DMS79 (cell line): Measurements from ENCODE around the gene UNK.

Experiments
- DNase-seq: peaks from one replicate; lab custom pipeline; 2025; lab: John Stamatoyannopoulos, UW

The UNK gene, protein sequence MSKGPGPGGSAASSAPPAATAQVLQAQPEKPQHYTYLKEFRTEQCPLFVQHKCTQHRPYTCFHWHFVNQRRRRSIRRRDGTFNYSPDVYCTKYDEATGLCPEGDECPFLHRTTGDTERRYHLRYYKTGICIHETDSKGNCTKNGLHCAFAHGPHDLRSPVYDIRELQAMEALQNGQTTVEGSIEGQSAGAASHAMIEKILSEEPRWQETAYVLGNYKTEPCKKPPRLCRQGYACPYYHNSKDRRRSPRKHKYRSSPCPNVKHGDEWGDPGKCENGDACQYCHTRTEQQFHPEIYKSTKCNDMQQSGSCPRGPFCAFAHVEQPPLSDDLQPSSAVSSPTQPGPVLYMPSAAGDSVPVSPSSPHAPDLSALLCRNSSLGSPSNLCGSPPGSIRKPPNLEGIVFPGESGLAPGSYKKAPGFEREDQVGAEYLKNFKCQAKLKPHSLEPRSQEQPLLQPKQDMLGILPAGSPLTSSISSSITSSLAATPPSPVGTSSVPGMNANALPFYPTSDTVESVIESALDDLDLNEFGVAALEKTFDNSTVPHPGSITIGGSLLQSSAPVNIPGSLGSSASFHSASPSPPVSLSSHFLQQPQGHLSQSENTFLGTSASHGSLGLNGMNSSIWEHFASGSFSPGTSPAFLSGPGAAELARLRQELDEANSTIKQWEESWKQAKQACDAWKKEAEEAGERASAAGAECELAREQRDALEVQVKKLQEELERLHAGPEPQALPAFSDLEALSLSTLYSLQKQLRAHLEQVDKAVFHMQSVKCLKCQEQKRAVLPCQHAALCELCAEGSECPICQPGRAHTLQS

DNA sequence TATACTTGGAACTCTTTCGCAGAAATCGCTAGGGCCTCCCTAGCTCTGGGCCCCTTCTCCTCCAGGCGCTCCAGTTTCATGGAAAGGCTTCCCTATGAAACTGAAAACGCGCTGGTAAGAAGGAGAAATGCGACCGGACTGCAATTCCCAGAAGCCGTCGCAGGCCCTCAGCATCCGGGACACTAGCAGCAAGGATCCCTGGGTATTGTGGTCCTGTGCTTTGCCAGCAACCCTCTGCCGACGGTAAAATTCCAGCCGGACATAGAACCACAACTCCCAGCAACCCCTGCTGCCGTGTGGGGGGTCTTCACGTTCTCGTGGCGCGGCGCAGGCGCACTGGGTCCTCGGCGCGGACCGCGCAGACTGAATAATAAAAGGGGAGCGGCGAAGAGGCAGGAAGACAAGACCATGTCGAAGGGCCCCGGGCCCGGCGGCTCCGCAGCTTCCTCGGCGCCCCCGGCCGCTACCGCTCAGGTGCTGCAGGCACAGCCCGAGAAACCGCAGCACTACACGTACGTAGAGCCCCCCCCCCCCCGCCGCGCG lies at the start of gene UNK:
Gene UNK (plus strand): TSS at position 334 of the 543 bp plus-strand sequence. CDS start 75 bp downstream, at position 409.
- DNase-seq = peak; percentile 95

DNA sequence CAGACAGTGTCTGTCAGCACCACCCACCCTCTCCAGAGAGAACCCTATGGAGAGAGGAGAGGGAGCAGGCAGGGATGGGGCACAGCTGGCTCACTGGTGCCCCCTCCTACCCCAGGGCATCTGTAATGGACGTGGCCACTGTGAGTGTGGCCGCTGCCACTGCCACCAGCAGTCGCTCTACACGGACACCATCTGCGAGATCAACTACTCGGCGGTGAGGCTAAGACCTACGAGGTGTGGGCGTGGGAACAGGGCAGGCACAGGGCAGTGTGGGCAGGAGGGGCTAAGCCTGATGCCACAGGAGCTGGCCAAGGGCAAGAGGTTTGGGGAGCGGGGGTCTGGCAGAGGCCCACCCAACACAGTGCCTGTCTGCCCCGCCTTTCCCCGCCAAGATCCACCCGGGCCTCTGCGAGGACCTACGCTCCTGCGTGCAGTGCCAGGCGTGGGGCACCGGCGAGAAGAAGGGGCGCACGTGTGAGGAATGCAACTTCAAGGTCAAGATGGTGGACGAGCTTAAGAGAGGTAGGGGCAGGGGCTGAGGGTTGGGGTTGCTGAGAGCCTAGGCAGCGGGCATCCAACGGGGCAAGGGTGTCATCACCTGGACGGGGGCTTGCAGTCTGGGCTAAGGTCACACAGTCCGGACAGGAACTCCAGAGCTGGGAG lies 48.3 kb upstream of the UNK start:
- DNase-seq = no peak

DNA sequence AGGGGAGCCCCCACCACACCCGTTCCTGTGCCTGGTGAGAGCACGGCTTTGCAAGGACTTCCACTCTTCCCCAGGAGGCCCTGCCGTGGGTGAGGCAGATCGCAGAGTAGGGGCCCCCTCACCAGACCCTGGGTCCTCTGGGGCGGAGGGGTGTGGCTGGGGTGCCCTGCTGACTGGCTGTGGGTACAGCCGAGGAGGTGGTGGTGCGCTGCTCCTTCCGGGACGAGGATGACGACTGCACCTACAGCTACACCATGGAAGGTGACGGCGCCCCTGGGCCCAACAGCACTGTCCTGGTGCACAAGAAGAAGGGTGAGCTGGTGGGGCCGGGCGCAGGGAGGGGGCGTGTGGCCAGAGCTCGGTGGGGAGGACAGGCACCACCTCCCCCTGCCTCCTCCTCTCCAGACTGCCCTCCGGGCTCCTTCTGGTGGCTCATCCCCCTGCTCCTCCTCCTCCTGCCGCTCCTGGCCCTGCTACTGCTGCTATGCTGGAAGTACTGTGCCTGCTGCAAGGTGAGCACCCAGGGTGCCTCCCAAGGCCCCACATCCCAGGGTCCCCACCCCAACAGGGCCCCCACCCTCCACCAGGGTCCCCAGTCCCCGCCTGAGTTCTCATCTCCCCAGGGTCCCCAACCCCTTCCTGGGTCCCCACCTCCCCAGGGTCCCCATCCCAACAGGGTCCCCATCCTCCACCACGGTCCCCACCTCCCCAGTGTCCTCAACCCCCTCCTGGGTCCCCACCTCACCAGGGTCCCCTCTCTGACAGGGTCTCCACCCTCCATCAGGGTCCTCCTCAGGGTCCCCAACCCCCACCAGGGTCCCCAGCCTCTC lies 47.3 kb upstream of the UNK start:
- DNase-seq = no peak

DNA sequence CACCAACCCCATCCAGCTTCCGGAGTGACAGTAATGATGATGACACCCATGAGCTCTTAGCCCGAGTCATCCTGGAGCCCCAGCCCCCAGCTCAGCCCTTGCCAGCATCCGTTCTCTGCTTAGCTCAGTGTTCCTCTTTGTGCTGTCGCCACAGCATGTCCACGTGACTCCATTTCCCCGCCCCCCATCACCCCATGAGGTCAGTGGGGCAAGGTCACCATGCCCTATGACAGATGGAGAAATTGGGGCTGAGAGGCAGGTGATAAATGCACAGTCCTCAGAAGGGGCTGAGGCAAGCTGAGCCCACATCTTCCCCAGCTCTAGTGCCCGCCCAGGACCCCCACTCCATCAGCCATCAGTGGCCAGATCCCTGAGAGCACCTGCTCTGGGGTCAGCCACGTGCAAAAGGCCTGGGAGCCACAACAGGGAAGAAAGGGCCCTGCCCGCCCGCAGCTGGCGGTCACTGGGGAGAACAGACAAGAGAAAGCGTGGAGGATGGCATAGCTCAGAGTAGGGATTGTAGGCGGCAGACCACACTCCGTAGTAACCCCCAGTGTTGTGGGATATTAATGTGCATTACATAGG lies 46.3 kb upstream of the UNK start:
- DNase-seq = no peak

DNA sequence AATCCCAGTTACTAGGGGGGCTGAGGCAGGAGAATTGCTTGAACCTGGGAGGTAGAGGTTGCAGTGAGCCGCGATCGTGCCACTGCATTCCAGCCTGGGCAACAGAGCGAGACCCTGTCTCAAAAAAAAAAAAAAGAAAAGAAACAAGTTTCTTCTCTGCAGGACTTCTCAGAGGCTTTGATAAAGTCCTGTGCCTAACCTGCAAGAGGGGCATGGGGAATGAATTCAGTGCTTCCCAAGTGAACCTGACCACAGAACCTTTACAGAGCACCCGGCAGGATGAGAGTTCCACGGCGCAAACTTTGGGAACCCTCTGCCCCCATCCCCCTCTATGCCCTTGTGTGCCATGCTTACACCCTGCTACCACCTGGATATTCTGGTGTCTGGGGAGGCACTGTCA lies 45.4 kb upstream of the UNK start:
- DNase-seq = no peak

DNA sequence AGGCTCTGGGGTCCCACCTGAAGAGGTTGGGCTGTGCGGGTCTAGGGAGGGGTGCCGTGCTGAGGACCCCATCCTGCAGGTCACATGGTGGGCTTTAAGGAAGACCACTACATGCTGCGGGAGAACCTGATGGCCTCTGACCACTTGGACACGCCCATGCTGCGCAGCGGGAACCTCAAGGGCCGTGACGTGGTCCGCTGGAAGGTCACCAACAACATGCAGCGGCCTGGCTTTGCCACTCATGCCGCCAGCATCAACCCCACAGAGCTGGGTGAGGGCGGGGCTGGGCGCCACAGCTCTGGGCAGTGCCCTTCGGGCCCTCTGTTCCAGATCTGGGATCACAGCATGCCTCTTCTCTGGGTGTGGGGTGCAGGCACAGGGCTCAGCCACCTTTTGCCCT lies 44.8 kb upstream of the UNK start:
- no peak for DNase-seq

DNA sequence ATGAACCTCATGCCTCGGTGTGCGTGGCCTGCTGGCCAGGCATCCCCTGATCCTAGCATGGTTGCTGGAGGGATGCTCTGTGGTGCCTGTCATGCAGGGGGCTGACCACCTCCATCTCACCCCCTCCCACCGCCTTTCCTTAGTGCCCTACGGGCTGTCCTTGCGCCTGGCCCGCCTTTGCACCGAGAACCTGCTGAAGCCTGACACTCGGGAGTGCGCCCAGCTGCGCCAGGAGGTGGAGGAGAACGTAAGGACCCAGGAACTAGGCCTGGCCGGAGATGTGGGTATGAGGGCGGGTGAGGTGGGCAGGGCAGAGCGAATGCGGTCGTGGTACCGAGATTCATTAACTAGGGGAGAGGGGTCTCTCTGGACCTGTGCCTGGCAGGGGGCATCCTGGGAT lies 44.4 kb upstream of the UNK start:
- DNase-seq = no peak

DNA sequence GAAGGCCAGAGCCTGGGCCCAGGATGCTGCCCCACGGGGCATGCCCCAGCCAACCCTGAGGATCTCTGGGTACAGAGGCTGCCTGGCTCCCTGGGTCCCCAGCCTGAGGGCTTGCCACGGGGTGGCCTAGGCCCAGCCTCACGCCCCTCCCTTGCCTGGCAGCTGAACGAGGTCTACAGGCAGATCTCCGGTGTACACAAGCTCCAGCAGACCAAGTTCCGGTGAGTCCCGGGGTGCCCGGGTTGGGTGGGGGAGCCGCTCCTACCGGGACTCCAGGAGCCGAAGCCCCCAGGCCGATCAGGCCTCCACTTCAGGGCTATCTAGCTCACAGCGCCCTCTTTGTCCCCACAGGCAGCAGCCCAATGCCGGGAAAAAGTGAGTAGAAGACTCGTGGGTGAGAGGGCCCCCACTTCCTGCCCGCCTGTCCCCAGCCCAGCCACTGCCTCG lies 44.0 kb upstream of the UNK start:
- no peak for DNase-seq

DNA sequence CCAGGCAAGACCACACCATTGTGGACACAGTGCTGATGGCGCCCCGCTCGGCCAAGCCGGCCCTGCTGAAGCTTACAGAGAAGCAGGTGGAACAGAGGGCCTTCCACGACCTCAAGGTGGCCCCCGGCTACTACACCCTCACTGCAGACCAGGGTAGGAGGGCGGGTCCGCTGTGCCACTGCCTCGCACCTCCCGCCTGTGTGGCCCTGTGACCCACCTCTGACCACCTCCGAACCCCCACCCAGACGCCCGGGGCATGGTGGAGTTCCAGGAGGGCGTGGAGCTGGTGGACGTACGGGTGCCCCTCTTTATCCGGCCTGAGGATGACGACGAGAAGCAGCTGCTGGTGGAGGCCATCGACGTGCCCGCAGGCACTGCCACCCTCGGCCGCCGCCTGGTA lies 42.3 kb upstream of the UNK start:
- no peak for DNase-seq

DNA sequence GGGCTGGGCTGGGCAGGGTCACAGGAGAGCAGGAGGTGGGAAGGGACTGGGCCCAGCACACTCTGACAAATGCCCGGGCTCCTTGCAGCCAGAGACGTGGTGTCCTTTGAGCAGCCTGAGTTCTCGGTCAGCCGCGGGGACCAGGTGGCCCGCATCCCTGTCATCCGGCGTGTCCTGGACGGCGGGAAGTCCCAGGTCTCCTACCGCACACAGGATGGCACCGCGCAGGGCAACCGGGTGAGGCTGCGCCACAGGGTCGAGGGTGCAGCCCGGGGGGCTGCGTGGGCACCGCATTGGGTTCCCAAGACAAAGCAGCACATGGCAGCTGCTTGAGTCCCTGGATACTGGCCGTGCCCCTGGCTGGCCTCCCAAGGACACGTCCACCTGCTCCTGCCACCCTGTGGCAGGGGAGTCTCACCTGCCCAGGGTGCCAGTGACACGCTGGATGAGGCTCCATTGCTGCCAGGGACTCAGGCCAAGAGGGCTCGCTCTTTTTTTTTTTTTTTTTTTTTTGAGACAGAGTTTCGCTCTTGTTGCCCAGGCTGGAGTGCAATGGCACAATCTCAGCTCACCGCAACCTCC lies 40.9 kb upstream of the UNK start:
- no peak for DNase-seq

DNA sequence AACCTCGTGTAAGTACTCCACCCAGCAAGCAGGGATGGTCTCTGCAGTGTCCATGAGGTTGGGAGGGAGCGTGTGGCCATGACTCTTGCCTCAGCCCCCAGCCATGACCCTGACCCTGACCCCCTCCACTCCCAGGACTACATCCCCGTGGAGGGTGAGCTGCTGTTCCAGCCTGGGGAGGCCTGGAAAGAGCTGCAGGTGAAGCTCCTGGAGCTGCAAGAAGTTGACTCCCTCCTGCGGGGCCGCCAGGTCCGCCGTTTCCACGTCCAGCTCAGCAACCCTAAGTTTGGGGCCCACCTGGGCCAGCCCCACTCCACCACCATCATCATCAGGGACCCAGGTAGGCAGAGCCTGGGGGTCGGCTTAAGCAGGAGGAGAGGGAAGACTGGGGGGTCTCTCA lies 35.9 kb upstream of the UNK start:
- DNase-seq = no peak

DNA sequence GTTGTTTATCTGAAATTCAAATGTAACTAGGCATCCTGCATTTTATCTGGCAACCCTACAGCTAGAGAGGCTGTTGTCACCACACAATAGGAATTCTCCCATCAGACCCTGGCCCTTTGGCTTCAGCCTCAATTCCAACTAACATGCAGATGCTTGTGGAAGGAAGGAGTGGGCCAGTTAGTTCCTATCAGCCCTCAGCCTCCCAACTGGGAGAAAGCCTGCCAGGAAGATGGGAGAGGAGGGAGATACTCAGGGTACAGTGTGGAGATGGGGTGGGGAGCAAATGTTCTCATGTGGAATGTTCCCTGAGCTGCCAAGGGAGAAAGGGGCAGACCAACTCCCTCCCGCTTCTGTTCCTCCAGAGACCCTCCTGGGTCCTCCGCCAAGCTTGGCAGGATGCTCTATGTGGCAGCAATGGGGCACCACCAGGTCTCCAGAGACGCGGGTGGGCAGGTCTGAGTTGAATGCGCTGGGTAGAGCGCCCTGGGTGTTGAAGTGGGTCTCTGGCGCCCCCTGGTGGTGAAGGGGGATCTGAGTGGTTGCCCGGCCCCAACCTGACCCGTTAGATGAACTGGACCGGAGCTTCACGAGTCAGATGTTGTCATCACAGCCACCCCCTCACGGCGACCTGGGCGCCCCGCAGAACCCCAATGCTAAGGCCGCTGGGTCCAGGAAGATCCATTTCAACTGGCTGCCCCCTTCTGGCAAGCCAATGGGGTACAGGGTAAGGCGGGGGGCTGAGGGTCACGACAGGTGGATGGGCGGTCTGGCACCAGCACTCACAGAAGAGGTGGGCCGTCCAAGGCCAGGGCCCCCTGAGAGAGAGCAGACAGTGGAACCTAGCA lies 34.8 kb upstream of the UNK start:
- DNase-seq = peak; percentile 24

DNA sequence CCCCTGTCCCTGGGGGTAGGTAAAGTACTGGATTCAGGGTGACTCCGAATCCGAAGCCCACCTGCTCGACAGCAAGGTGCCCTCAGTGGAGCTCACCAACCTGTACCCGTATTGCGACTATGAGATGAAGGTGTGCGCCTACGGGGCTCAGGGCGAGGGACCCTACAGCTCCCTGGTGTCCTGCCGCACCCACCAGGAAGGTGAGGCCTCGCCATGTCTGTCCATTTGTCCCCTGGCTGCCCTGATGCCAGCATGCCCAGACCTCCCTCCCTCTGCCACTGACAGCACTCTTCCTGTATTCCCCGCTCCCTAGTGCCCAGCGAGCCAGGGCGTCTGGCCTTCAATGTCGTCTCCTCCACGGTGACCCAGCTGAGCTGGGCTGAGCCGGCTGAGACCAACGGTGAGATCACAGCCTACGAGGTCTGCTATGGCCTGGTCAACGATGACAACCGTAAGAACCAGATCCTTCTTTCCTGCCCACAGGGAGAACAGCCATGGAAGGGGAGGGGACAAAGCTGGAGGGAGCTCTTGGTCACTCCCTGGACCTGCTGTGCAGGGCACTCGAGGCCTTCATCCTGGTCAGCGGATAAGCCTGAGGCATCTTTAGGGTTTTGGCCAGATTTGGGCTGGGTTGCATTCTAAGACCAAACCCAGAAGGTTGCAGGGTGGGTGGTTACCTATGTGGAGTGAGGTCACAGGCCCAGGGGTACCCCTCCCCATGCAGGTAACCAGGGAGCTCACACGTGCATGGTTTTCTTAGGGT lies 33.8 kb upstream of the UNK start:
- DNase-seq = no peak

DNA sequence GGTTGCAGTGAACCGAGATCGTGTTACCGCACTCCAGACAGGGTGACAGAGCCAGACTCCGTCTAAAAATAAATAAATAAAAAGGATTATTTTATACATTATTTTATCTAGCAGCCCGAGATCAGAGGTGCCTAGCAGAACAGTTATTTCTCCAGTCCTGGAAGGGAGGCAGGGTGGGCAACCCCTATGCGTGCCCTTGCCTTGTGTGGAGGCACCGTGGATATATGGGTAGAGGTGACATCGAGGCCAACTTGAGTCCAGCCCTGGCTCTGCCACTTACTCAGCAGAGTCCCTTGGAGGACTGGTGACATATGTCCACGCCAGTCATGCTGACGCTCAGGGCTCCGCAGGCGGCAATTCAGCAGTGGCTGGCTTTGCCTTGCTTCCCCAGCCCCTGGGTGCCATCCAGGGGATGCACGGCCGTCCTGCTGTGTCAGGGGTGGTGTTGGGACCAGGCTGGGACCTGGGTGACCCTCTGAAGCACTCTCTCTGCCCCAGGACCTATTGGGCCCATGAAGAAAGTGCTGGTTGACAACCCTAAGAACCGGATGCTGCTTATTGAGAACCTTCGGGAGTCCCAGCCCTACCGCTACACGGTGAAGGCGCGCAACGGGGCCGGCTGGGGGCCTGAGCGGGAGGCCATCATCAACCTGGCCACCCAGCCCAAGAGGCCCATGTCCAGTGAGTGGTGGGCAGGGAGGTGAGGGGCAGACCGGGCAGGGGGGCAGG lies 32.8 kb upstream of the UNK start:
- no peak for DNase-seq

DNA sequence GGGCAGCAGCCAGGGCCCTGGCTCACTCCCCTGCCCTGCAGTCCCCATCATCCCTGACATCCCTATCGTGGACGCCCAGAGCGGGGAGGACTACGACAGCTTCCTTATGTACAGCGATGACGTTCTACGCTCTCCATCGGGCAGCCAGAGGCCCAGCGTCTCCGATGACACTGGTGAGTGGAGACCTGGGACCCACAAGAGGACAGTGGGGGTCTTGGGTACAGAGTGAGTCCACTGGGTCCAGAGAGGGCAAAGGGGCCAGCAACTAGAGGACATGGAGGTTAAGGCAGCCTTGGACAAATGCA lies 32.2 kb upstream of the UNK start:
- no peak for DNase-seq

DNA sequence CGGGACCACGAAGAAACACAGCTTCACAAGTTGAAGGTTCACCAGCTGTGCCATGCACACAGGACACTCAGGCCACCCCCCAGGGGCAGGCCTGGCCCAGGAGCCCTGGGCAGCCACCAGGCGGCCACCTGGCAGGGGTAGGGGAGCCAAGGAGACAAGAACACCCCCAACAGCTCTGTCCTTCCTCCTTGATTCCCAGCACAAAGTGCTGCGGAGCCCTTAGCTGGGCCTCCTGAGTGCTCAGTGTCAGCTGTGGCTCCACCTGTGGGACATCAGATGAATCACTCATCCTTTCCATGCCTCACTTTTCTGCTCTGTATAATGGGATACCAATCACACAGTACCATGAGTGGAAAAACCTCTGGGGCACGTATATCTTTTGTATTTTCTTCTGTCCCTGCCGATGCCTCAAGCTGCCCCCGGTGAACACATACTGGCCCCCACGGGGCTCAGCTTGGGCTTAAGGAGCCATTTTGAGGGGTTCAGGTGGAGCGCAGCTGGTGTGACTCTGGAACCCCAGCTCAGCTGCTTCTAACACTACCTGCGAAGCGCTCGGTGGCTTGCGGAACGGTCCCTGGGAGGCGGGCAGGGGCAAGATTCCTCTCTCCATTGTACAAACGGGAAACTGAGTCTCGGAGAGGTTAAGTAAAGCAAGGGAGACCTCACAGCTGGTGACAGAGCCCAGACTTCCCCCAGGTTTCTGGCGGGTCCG lies 31.6 kb upstream of the UNK start:
- DNase-seq = no peak

DNA sequence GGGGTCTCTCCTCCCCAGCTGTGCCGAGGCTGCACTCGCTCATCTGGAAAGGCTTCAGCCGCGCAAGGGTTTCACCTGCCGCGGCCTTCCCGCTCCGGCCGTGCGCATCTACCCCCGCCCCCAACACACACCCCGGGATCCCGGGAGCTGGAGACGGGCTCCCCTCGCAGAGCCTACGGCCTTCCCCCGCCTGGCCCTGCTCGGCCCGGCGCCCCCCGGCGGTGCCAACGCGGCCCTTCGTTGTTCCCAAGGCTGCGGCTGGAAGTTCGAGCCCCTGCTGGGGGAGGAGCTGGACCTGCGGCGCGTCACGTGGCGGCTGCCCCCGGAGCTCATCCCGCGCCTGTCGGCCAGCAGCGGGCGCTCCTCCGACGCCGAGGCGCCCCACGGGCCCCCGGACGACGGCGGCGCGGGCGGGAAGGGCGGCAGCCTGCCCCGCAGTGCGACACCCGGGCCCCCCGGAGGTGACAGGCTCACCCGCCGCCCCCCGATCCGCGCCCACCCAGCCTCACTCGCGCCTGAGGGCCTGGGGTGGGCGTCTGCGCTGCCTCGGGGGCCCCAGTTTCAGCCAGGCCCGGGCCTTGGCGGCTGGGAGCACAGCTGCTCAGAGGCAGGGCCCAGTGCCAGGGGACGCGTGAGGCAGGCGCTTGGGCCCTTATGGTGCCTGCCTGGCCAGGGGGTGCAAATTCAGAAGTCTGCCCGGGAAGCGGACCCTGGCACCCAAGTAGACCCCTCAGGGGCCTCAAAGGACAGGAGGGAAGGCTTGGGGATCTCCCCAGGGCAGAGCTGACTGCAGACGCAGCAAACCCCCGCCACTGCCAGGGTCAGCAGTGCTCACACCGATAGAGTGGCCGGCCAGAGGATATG lies 30.9 kb upstream of the UNK start:
- DNase-seq = no peak
